Dedifferentiated amniotic fluid mesenchymal stem cell (primary cell): ENCODE measurements around the gene POLG.

ENCODE experiments used
- DNase-seq: peaks from one replicate; pipeline ENCODE4 v3.0.0-alpha.2; 2016; ENCODE audit errors: extremely low spot score

Gene POLG

DNA sequence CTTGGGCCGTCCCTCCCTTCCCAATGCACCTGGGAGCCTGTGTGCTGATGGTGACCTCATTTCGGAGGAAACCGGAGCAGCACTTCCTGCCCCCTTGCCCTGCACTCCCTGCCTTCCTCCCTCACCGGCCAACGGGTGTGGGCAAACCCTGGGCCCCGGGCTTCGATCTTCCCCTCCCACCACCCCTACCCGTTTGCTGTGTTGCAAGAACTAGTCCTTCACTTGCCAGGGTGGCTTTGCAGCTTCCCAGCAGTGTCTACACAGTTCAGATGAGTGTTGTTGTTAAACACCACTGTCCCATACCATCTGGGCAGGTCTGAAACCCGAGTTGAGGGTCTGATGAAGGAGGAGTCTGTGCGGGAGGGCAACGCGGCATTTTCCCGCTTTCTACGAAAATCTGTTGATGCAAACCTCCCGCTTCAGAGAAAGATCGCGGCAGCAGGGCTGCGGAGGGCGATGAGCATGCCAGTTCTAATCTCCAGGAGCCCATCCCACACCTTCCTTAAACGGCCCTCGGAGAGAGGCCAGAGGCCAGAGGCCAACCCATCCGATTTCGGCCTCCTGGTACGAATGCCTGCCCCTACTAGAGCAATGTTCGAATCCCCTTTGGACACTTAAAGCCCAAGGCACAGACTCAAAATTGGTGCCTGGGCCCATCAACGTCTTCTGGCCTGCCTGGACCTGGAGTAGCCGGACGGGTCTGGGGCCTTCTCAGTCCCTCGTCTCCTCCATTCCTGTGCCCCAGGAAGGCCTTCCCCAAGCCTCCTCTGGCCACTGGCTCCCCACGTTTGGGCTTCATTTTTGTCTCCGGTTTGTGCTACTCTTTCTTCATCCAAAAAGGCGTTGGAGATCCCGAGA is 35.7 kb upstream of the POLG start:
- DNase-seq: no peak

DNA sequence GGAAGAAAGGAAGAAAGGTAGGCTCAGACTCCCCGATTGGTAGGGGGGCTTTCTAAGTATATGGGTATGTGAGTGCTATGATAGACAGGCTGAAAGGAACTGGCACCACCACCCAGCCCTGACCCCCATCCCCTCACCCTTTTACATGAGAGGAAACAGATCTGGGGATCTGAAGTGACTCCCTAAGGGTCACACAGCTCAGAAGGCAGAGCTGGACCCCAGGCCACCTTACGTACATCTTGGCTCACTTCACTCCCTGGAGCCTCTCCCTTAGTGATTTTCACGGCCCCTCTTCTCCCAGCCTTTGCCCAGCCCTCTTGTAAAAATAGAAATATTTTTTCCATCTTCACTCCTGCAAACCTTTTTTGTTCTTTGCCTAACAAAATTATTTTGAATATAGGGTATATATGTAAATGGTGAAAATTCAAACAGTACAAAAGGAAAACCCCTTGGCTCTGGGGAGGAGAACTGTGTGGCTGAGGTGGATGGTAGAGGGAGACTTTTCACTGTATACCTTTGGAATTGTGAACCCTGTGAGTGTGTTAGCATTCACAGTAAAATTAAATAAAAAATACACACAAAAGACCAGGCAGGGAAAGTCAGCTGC is 34.8 kb upstream of the POLG start:
- no peak for DNase-seq

DNA sequence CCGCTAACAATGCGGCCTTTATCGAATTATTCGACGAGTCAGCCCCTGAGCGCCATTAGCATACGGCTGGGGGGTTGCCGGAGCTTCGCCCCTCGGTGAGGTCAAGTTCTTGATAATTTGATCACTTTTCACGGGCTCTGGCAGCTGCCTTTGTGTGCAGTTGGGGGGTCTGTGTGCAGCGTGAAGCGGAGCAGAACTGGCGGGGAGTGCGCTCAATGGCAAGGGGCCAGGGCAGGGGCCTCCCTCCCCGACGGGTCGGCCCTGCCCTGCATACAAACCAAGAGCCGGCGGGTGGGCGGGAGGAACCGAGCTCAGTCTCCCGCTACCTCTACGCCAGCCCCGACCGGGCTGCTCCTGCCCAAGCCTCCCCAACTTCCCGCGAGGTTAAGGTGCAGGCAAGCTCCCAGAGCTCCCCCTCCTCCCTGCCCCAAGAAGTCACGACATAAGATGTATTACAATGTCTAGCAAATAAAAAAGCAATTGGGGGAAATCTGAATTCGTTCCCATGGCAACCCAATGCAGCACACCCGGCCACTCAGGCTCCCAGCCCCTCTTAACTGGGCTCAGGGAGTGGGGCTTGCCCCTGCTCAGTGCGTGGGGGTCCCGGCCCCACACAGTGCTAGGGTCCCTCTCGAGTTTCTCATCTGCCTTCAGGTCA is 34.1 kb upstream of the POLG start:
- DNase-seq: no peak

DNA sequence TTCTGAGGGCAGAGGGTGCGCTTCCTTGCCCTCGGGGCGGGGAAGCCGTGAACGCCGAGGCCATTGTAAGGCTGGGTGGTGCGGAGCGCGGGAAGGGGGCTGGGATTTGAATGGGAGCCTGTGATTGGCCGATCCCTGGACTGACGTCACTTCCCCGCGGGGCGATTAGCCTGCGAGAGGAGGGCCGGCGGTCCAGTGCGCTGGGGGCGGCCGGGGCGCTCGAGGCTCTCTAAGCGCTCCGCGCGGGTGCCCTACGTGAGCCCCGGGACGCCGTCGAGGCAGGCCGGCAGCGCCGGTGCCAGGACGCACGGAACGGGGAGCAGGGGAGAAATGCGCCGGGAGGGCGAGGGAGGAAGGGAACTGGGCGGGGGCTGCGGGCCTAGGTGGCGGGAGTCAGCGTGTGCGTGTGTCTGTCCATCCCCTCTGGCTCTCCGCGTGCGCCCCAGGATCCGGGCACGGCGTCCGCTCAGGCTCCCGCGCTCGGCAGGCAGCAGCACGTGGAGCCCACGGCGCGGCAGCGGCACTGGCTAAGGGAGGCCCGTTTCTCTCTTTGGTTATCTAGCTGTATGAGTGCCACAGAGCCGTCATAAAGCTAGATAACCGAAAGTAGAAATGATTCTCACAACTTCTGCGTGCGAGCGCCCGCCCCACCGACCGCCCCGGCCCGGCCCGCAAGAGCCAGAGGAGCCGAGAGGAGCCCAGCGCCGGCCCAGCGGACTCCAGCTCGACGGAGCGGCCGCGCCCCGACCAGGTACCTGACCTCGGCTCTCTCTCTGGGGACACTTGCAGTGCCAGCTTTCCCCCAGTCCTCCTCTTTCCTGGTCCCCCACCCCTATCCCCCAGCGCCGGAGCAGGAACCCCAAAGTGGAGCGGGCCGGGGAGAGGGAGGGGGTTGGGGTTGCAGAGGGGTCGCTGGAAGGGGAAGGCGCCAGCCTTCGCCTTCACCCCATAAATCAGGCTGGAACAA is 33.1 kb upstream of the POLG start:
- DNase-seq: no peak

DNA sequence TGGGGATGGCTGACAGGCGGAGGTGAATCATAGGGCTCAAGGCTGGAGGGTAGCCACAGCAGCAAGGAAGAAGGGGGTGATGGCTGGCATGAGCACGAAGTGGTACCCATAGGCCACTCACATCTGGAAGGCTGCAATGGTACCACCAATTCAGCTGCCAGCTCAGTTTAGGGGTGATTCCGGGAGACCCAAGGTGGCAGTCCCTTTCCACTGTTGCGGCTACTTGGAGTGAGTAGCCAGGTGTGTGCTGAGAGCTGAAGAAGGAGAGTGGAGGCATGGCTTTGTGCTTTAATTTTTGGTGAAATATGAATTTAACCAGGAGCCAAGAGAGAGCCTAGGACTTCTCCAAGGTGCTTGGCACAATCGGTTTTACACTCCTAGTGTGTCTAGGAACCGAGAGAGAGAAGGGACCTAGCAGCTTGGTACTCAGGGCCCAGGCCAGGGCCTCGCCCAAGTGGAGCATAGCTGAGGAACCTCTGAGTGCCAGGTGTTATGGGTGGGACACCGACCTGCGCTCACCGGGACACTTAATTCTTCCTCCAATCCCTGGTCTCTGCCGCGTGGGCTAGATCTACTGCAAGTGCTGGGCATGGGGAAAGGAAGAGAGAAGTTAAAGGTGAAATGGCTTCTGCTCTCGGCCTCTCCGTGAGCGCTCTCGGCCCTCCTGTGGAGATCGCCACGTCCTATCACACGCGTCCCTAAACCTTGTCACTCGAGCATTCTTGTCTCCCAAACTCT is 32.2 kb upstream of the POLG start:
- DNase-seq: no peak

DNA sequence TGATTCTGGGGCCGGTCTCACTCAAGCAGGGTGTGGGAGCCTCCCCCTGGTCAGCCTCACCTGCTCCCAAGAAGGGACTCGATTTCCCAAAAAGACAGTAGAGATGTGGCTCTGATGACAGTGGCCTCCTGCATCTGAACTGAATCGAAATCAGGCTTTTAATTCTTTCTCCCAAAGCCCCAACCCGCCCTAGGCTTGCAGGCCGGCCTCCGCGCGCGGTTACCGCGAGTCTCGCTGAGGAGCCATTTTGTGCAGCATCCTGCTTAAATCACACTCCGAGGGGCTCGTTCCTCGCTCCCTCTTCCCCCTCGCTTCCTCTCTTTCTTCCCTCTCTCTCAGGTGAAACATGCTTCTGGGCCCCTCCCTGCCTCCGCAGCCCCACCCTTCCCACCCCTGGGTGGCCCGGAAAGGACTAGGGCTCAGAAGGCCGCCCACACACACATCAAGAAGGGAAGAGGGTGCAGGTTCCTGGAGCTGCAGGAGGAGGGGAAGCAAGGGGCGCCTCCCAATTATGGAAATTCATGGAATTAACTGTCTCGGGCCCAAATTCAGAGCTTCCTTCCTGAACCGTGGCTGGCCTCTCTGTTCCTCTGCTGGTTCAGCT is 30.9 kb upstream of the POLG start:
- DNase-seq: no peak

DNA sequence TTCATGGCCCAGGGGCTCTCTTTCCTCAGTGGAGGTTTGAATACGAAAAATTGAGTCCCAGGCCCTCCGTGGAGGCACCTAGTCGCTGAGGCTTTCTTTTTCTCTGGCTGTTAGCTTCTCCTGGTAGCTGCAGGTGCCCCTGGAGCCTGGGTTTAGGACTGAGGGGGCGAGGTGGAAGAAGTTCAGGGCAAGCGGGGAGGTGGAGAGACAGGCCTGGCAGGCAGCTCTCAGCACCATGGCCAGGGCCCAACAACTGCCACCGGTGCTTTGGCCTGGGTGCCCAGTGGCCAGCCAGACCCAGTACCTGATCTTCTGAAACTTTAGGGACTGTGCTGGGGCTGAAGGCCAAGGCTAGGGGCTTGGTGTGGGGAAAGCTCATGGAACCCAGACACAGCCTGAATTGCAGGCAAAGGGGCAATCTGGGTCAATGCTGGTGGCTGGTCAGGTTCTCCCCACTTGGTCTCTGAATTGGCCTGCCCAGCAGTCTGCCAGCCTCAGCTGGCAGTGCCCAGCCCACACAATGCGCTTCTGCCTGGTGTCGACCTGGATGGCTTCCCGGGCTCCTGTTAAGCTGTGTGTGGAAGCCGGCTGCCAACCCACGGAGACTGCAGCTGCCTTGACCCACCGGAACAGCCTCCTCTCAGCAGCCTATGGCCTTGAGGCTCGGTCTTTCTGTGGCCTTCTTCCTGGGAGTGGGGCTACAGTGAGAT is 30.3 kb upstream of the POLG start:
- no peak for DNase-seq

DNA sequence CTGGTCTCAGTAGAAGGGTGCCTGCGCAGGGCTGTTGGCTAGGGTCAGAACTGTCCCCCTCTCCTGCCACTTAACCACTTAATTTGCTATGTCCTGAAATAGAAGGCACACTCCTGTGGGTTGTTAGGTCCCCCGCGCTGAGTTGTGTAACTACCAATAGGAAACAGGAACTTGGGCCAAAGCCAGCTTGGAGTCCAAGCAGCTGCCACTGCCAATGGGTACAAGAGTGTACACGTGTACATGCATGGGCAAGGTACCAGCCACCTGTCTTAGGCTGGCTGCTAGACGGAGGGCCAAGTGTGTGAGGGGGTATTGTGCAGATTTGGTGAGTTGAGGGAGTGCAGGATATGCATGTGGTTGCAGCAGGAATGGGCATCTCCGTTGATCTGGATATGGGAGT is 29.7 kb upstream of the POLG start:
- no peak for DNase-seq

DNA sequence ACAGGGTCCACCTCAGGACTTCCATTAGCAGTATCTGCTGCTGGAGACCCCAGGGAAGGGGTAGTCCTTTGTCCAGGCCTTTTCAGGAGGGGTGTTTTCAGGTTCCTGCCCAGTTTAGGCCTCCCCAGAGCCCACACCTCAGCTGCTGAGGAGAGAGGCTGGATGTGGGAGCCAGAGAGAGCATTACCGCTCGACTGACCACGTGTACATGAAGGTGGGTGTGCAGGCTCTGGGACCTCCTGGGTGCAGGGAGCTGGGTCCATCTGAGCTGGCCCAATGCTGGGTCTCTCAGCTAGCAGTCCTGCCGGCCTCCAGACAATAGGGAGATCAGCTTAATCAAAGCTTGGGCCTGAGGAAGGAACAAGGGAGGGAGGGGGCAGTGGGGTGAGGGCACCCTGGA is 29.1 kb upstream of the POLG start:
- no peak for DNase-seq

DNA sequence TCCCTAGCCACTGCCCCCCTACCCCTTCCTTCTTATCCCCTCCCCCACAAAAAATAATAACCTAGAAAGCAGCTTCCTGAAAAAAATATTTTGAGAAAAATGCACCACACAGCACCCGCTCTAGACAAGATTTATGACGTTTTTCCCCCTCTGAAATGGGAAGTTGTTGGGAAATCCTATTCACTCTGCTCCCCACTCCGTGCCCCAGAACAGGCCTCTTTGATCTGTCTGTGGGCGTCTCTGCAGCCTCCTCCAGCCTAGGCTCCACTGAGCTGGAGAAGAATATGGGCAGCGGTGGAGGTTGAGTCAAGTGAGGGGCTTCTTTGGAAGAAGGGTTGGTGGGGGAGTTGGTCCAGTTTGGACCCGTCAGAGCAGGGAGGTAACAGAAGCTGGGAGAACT is 28.5 kb upstream of the POLG start:
- DNase-seq: no peak

DNA sequence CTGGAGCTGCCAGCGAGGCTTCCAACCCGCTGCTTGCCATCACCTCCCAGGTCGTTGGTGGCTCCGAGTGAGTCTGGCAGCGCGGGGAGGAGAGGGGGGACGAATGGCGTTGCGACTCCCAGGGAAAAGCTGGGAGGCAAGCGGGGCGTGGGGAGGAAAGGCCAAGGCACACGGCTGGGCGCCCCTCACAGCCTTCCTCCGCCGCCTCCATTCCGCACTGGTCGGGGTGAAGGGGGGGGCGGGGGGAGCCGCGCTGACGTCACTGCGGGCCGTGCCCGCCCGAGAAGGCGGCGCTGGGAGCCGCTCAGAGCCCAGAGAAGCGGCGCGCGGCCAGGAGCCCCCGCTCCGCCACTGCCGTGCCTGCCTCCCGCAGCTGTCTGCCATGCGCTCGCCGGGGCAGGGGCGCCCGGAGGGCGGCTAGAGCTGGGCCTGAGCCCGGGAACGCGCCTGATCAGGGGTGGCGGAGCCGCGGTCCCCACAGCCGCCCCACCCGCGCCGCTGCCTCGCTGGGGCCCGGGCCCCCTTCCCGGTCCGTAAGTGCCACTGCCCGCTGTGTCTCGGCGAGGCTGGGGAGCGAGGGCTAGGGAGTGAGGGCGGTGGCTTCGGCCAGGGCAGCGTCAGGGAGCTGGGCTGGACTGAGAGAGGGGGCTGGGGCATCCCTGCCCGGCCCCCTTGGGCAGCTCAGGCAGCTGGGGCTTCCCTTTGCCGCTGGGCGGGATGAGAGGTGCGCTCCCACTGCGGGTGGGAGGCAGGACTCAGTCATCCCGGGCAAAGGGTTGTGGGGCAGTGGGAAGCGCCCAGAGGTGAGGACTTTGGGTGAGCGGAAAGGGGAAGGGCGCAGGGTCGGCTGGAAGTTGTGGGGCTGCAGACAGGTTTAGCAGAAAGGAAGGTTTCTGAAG is 27.8 kb upstream of the POLG start:
- DNase-seq: no peak

DNA sequence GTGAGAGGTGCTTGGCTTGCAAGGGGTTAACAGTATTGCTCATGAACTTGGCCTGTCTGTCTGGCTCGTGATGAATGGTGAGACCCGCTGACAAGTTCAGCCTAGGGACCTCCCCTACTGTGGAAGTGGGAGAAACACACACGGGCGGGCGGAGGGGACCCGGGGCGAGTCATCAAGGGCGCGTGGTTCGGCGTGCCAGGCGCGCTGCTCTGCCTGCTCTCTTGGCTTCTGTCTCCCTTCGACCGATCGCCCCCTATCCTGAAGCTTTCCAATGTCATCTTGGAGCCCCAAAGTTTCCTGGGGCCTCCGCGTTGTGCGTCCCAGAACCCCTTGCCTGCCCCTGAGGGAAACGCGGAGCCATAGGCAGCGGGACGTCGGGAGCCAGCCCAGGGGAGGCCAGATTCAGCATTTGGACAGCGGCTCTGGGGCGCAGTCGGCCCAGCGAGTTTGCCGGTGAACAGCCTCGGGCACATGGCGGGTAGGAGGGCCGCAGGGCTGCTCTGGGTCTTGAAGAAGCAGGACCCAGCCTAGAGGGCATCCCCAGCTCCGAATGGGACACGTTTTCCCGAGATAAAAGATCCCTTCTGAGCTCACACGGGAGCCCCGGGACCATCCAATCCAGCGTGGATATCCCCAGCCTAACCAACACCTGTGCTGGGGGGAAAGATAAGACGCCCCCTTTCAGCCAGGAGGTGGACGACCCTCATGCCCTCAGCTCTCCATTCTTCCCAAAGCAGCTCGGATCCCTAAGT is 27.0 kb upstream of the POLG start:
- DNase-seq: peak; percentile 15

DNA sequence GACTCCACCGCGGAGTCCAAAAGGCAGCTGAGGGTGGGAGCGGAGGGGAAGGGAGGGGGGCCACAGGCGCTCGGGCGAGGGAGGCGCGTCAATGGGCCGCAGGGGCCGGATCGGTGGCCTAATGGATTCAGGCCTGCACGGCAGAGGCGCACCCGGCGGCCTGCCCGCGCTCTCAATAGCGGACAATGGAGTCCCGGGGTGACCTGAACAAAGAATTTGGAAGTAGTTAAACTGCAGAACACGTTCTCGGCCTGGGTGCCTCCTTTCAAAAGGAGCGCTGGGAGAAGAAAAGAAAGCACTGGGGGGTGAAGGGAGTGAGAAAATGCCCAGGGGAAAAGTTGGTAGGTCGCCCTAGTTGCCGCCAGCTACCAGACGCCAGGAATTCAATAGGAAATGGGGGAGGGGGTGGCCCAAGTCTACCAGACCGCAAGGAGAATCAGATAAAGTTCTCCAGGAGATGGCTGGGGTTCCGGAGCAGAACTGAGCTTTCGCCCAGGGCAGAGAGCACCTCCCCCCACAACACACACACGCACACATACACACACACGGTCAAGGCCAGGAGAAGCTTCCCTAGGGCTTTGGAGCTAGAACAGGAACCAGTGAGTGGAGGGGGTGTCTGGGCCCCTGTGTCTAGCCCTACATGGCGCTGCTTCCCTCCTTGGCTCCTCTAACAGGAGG is 25.8 kb upstream of the POLG start:
- DNase-seq: no peak

DNA sequence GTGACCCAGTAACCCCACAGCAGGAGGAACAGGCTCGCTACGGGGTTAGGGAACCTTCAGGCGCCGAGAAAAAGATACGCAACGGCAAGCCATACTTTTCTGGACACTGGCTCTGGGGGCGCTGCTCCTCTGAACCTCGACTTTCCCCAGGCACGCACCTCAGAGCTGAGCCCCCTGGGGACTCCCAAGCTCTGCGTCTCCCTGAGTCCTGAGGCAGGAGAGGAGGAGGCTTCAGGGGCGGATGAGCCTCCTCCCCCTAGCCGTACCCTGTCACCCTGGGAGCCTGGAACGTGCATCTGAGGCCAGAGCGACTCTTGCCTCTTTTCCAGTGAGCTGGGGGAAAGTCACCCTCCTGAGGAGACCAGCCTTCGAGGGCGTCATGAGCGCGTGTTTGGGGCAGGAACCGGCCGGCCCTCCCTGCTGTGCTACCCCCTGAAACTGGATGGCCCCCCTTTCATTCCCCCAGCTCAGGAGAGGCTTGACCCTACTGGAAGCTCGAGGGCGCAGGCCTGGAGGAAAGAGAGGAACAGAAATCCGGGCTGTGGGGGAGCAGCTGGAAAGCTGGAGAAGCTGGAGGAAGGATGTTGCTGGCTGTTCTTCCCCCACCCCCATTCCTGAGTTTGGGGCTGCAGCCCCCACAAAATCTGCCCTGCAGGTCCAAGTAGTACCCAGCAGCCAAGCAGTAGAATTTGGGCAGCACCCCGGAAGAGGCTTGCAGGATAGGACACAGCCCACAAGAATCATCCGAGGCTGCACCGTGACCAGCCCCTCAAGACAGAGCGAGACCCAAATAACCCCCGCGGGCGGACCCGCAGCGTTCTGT is 25.1 kb upstream of the POLG start:
- no peak for DNase-seq

DNA sequence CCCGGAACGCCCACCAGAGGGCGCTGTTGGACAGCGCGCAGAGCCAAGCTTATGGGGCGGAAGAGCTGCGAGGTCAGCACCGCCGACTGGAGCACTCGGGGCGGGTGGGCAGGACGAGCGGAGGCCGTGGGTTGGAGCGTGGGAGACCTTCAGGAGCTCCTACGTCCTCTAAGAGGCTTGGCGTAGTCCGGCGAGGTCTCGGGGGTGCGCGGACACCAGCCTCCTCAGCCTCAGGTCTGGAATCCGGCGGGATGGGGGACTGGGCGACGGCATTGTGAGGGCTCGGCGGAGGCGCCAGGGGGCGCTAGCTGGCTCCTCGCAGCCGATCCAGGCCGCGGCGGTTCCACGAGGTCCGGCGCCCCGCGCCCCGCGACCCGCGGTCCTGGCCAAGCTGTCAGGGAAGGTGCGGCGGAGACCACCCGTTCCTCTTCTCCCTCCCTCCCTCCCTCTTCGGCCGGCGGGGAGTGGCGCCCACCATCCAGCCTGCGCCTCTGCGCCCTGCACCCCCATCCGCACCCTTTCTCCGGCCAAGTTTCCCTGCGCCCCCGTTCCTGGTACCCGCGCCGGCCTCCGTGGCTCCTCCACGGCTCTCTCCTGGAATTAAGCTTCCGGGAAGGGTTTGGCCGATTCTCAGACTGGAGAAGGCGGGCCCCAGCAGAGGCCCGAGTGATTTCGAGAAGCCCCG is 24.3 kb upstream of the POLG start:
- DNase-seq: peak; percentile 40

DNA sequence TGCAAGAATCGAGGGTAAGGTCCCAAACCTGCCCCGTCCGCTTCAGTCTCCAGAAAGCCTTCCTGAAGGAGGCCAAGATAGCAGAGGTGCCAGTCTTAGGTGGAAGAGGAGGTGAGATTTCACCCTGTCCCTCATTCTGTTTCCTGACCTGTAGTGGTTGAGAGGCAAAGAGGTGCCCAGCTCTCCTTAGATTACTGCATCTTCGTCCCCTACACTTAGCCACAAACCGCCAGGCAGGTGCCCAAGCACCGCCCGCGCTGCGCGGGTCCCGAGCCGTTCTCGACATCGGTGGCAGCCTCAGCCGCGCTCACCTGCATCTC is 23.8 kb upstream of the POLG start:
- no peak for DNase-seq
